RWPE2 (cell line): ENCODE results near the gene UQCR10.
A peak's percentile ranks its signal among the peaks of the same experiment; 100 is the strongest.

ENCODE experiments used
- ATAC-seq: fragments of 200-7000 bp; cut with Tn5 transposase; 3 replicates; pipeline ENCODE4 v1.9.1; 2021; ENCODE audit warnings: low read depth
- DNase-seq: peaks from one replicate; pipeline ENCODE4 v3.0.0-alpha.2; 2020; ENCODE audit warnings: low spot score
- H3K27ac ChIP-seq: fragments of 450-650 bp; 2 replicates; pipeline ENCODE4 v1.5.1; 2017; ENCODE audit warnings: mild to moderate bottlenecking; ENCODE audit not compliant: poor library complexity, severe bottlenecking
- H3K27me3 ChIP-seq: fragments of 250-450 bp; sonication (Bioruptor Pico); 2 replicates; pipeline ENCODE4 v1.5.1; 2021; ENCODE audit warnings: mild to moderate bottlenecking, moderate library complexity; ENCODE audit not compliant: insufficient read depth, poor library complexity, severe bottlenecking
- H3K36me3 ChIP-seq: fragments of 250-450 bp; sonication (Bioruptor Pico); 2 replicates; pipeline ENCODE4 v1.5.1; 2020; ENCODE audit warnings: low read depth, mild to moderate bottlenecking, moderate library complexity
- H3K4me1 ChIP-seq: fragments of 250-450 bp; sonication (Bioruptor Pico); 2 replicates; pipeline ENCODE4 v1.5.1; 2021; ENCODE audit warnings: mild to moderate bottlenecking, moderate library complexity; ENCODE audit not compliant: insufficient read depth, poor library complexity, severe bottlenecking
- H3K4me3 ChIP-seq: fragments of 250-450 bp; sonication (Bioruptor Pico); 2 replicates; pipeline ENCODE4 v1.5.1; 2021; ENCODE audit warnings: mild to moderate bottlenecking, moderate library complexity; ENCODE audit not compliant: severe bottlenecking
- H3K9me3 ChIP-seq: fragments of 250-450 bp; sonication (Bioruptor Pico); 2 replicates; pipeline ENCODE4 v1.5.1; 2021; ENCODE audit warnings: mild to moderate bottlenecking, moderate library complexity; ENCODE audit not compliant: severe bottlenecking
- CTCF ChIP-seq: fragments of 450-650 bp; IDR thresholded peaks from one replicate; pipeline ENCODE4 v1.5.1; 2017; ENCODE audit warnings: mild to moderate bottlenecking, moderate library complexity; ENCODE audit not compliant: poor library complexity, severe bottlenecking

The UQCR10 gene

DNA sequence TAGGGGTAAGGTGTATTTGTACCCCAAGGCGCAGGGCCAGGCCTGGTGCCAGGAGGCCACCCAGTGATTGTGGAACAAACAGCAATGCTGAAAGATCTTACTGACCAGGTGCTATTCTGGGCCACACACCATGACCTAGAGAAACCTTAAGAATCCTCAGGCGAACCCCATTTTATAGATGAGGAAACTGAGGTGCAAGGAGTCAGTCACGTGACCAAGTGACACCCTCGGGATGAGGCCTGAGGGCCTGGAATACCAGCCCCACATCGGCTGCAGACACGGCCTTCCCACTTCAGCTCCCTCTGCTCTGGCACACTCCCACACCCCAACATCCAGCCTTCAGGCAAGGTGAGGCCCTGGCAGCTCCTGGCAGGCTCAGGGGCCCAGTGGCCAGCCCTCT lies 34.3 kb upstream of the UQCR10 start:
- Histone ChIP-seq H3K36me3 (no peaks in the 10 kb centered on the region), H3K9me3 (no peaks in the 10 kb centered on the region), H3K27me3 (no peaks in the 10 kb centered on the region), H3K27ac (no peak overlapping the region), H3K4me3 (no peak overlapping the region), H3K4me1 (no peaks in the 10 kb centered on the region)
- ATAC-seq (no peak), DNase-seq (no peak)
- no peak for TF ChIP-seq CTCF

- H3K4me3 ChIP-seq = no peak overlapping the region
- no peak for TF ChIP-seq CTCF
- no peaks in the 10 kb centered on the region for H3K36me3 ChIP-seq
- no peak for DNase-seq
- no peaks in the 10 kb centered on the region for H3K27me3 ChIP-seq
- ATAC-seq = peak; percentile 33; the same call in 2 of the 3 replicates
- H3K9me3 ChIP-seq = no peaks in the 10 kb centered on the region
- H3K27ac ChIP-seq = no peak overlapping the region
- no peaks in the 10 kb centered on the region for H3K4me1 ChIP-seq
These were observed 33.6 kb upstream of the UQCR10 start for GRCh38 chr22:29733362-29734201.

GRCh38 chr22:29734406-29734805 lies 32.8 kb upstream of the UQCR10 start:
- TF ChIP-seq CTCF = no peak
- Histone ChIP-seq H3K4me3 (no peak overlapping the region), H3K4me1 (no peaks in the 10 kb centered on the region), H3K9me3 (no peaks in the 10 kb centered on the region), H3K27me3 (no peaks in the 10 kb centered on the region), H3K27ac (no peak overlapping the region), H3K36me3 (no peaks in the 10 kb centered on the region)
- ATAC-seq (no peak), DNase-seq (no peak)

- ATAC-seq = no peak
- Histone ChIP-seq H3K27ac (no peak overlapping the region), H3K36me3 (no peaks in the 10 kb centered on the region), H3K9me3 (no peaks in the 10 kb centered on the region), H3K4me1 (no peaks in the 10 kb centered on the region), H3K4me3 (no peak overlapping the region), H3K27me3 (no peaks in the 10 kb centered on the region)
- no peak for TF ChIP-seq CTCF
- DNase-seq = no peak
These were observed 32.3 kb upstream of the UQCR10 start for GRCh38 chr22:29734838-29735237.

- Histone ChIP-seq H3K4me3 (no peak overlapping the region), H3K36me3 (no peaks in the 10 kb centered on the region), H3K9me3 (no peaks in the 10 kb centered on the region), H3K27me3 (no peaks in the 10 kb centered on the region), H3K27ac (no peak overlapping the region), H3K4me1 (no peaks in the 10 kb centered on the region)
- ATAC-seq (no peak), DNase-seq (no peak)
- TF ChIP-seq CTCF = no peak
These were observed 31.8 kb upstream of the UQCR10 start for GRCh38 chr22:29735416-29735815.
